Spleen (tissue), 11 donors: ENCODE measurements around the gene KCNJ10. TPM values are rescaled to one million over a fixed set of nuclear protein-coding genes. Genes with fewer than 3 reads are reported as not detected.
"Not testable (repeated sequence)": the region's sequence is repeated elsewhere in the genome, so short reads cannot be mapped to it uniquely, and the experiment has no call there.

Source experiments
- DNase-seq: peaks from one replicate; pipeline ENCODE4 v3.0.0-alpha.2; 2020
- H3K27ac ChIP-seq, 8 donors: fragments of 200-600 bp; sonication (generic) in 7 of 8; 1 replicate in 4 of 8; 2 replicates in 4 of 8; pipeline versions ENCODE4 v1.5.0 to v1.8.0; 2016 to 2021; ENCODE audit warnings: inconsistent platforms in 4 of 8, mild to moderate bottlenecking in 4 of 8, moderate library complexity in 1 of 8
- H3K27me3 ChIP-seq, 7 donors: fragments of 200-600 bp; sonication (generic) in 6 of 7; replicated peaks in 1 of 7; 1 replicate in 4 of 7; 2 replicates in 3 of 7; pipeline versions ENCODE4 v1.5.0 to v1.8.0; 2016 to 2021; ENCODE audit warnings: inconsistent platforms in 3 of 7, mild to moderate bottlenecking in 1 of 7
- H3K36me3 ChIP-seq, 6 donors: fragments of 200-600 bp; sonication (generic) in 5 of 6; 1 replicate in 4 of 6; 2 replicates in 2 of 6; pipeline versions ENCODE4 v1.5.0 to v1.8.0; 2016 to 2021; ENCODE audit warnings: inconsistent platforms in 2 of 6
- H3K4me1 ChIP-seq, 6 donors: fragments of 200-600 bp; sonication (generic) in 5 of 6; 1 replicate in 3 of 6; 2 replicates in 3 of 6; pipeline versions ENCODE4 v1.5.0 to v1.8.0; 2016 to 2021; ENCODE audit warnings: inconsistent platforms in 3 of 6
- H3K4me3 ChIP-seq, 8 donors: fragments of 200-600 bp; sonication (generic) in 7 of 8; 1 replicate in 4 of 8; 2 replicates in 4 of 8; pipeline versions ENCODE4 v1.5.0 to v1.8.0; 2016 to 2021; ENCODE audit warnings: inconsistent platforms in 4 of 8, mild to moderate bottlenecking in 4 of 8, moderate library complexity in 2 of 8
- H3K9me3 ChIP-seq, 8 donors: fragments of 200-600 bp; sonication (generic) in 7 of 8; 1 replicate in 4 of 8; 2 replicates in 4 of 8; pipeline versions ENCODE4 v1.5.0 to v1.8.0; 2016 to 2021; ENCODE audit warnings: inconsistent platforms in 4 of 8
- CTCF ChIP-seq, 11 experiments: fragments of 200-600 bp in 7 of 11; fragments of 450-650 bp in 4 of 11; sonication (generic) in 4 of 11; IDR thresholded peaks in 8 of 11; conservative IDR thresholded peaks in 3 of 11; 1 replicate in 7 of 11; 2 replicates in 4 of 11; pipeline versions ENCODE4 v1.4.0 to v1.8.0; 2016 to 2021; ENCODE audit warnings: antibody characterized with exemption in 11 of 11, inconsistent platforms in 4 of 11, mild to moderate bottlenecking in 1 of 11
- POLR2A ChIP-seq, 3 donors: fragments of 450-650 bp; IDR thresholded peaks; one replicate each; pipeline ENCODE4 v1.5.1; 2017; ENCODE audit warnings: antibody characterized with exemption in 3 of 3, mild to moderate bottlenecking in 1 of 3
- POLR2AphosphoS5 ChIP-seq, 3 donors: sonication (generic); formaldehyde crosslinking; IDR thresholded peaks; one replicate each; pipeline ENCODE4 v1.5.1; 2017; ENCODE audit warnings: antibody characterized with exemption in 3 of 3
- WGBS, 5 donors: extraction: QIAGEN DNeasy Blood & Tissue Kit in 3 of 5; methylation state at CpG; one replicate each; pipeline versions ENCODE4 v1.1.5 to v1.1.7; 2013 to 2018; 5-methylcytosine and 5-hydroxymethylcytosine counted together
- intact Hi-C: fragments of 100-400 bp; cut with DNase I; formaldehyde crosslinking; loops from one replicate; pipeline ENCODE4 v1.15.0; 2023; ENCODE audit warnings: low total_unique reads
- polyA plus RNA-seq, 3 donors: library from polyadenylated mRNA; stranded (reverse); fragments of 200-250 nt; gene quantifications; one replicate each; pipeline ENCODE4 v1.2.1, GENCODE V29; 2013
- total RNA-seq, 7 donors: library from RNA; depleted of rRNA in 3 of 7; stranded (reverse); fragments of >200 nt in 3 of 7; fragmentation: NEBNext Ultra II Directional in 4 of 7; extraction: Animal tissue kit (Norgen Biotek cat#: 25700) in 4 of 7; gene quantifications; one replicate each; pipeline versions ENCODE4 v1.1.0 to v1.2.1, GENCODE V29; 2016 to 2021
- donor health status: healthy with polysubstance abuse.
- donor health status: DM: no; HTN: no; CAD: no; lungs with moderate emphysema.
- donor health status: DM: no; HTN: no; CAD: no.
- donor health status: Bipolar disorder and iron deficiency.
- donor health status: healthy.
- donor health status: DM: no; HTN: no; CAD: no.
- donor health status: DM: yes; HTN: yes; CAD: no.

Gene KCNJ10
- total and polyA plus RNA-seq, 10 donors: 3.7 to 30.8 (median 14.2) TPM

DNA sequence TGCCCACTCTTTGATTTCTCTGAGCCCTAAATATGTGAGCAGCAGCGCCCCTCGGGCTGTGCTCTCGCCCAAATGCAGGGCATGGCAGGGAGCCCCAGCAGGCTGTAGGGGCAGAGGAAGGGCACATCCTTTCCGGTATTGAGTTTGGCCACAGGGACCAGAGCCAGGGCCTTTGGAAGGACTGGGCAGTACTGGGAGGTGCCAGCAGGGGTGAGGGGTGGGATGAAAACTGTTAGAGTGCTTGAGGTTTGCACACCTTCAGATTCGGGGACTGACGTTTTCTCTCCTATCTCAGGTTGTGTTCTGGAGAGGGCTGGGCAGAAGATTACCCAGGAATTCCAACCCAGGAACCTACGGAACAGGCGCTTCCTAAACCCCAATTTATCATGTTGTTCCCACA is 43.4 kb upstream of the KCNJ10 start:
- Histone ChIP-seq H3K4me1 (peaks cover 0 to 8% (median 0%) of the 10 kb centered on the region in 6 donors), H3K9me3 (no peaks in the 10 kb centered on the region), H3K36me3 (no peaks in the 10 kb centered on the region), H3K27me3 (peaks cover 0 to 33% (median 0%) of the 10 kb centered on the region in 7 donors), H3K4me3 (no peak overlapping the region), H3K27ac (no peak overlapping the region)
- intact Hi-C loops: no loop called here
- WGBS, 5 donors: 82 to 89% (median 84%) methylated on average over 8 of the region's 8 CpGs
- DNase-seq: no peak
- TF ChIP-seq POLR2AphosphoS5 (IDR thresholded peaks at IDR 0.05) (no peak), POLR2A (IDR thresholded peaks at IDR 0.05) (no peak), CTCF (IDR thresholded peaks at IDR 0.05 in 8 of 11, conservative IDR thresholded peaks at IDR 0.05 in 3 of 11) (no peak)

GRCh38 chr1:160112357-160112756 is 42.4 kb upstream of the KCNJ10 start:
- no peak overlapping the region for H3K4me3 ChIP-seq
- no peak for TF ChIP-seq POLR2AphosphoS5 (IDR thresholded peaks at IDR 0.05)
- TF ChIP-seq POLR2A (IDR thresholded peaks at IDR 0.05): no peak
- TF ChIP-seq CTCF (IDR thresholded peaks at IDR 0.05 in 8 of 11, conservative IDR thresholded peaks at IDR 0.05 in 3 of 11): no peak
- WGBS, 5 donors: 82 to 89% (median 87%) methylated on average over 12 of the region's 12 CpGs
- no peak overlapping the region for H3K27ac ChIP-seq
- DNase-seq: no peak
- H3K9me3 ChIP-seq: no peaks in the 10 kb centered on the region
- peaks cover 0 to 30% (median 0%) of the 10 kb centered on the region in 7 donors for H3K27me3 ChIP-seq
- H3K36me3 ChIP-seq: no peaks in the 10 kb centered on the region
- peaks cover 0 to 4% (median 0%) of the 10 kb centered on the region in 6 donors for H3K4me1 ChIP-seq
- intact Hi-C loops: no loop called here

DNA sequence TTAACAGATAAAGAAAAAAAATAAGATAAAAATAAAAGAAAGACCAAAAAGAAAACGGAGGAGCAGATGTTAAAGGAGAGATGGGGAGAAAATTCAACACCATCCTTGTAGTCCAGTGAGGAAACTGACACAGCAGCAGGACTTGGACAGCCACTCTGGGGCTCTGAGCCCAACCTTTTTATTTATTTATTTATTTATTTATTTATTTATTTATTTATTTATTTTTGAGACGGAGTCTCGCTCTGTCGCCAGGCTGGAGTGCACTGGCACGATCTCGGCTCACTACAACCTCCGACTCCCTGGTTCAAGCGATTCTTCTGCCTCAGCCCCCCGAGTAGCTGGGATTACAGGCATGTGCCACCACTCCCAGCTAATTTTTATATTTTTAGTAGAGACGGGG is 41.5 kb upstream of the KCNJ10 start:
- H3K9me3 ChIP-seq, H3K36me3 ChIP-seq, H3K4me1 ChIP-seq, H3K4me3 ChIP-seq, H3K27ac ChIP-seq, DNase-seq, intact Hi-C loops: not testable (repeated sequence)
- H3K27me3 ChIP-seq: peaks cover 0 to 21% (median 0%) of the 10 kb centered on the region in 7 donors
- WGBS, 5 donors: 89 to 96% (median 93%) methylated on average over 10 of the region's 10 CpGs

- Histone ChIP-seq H3K27ac (no peak overlapping the region), H3K27me3 (peaks cover 0 to 8% (median 0%) of the 10 kb centered on the region in 7 donors), H3K36me3 (no peaks in the 10 kb centered on the region), H3K4me1 (peaks cover 0 to 8% (median 2%) of the 10 kb centered on the region in 6 donors), H3K4me3 (no peak overlapping the region), H3K9me3 (no peaks in the 10 kb centered on the region)
- WGBS, 5 donors: 69 to 82% (median 74%) methylated on average over 4 of the region's 4 CpGs
- intact Hi-C loops: loop anchor here (10.0 kb wide), 2 partner anchors 75 to 145 kb away; no protein-coding TSS in a partner anchor
- no peak for DNase-seq
- TF ChIP-seq CTCF (IDR thresholded peaks at IDR 0.05 in 8 of 11, conservative IDR thresholded peaks at IDR 0.05 in 3 of 11): no peak
- no peak for TF ChIP-seq POLR2A (IDR thresholded peaks at IDR 0.05)
- TF ChIP-seq POLR2AphosphoS5 (IDR thresholded peaks at IDR 0.05): no peak
These were observed 39.7 kb upstream of the KCNJ10 start for GRCh38 chr1:160109686-160110085.
